Jurkat, Clone E6-1 (cell line): Measurements from ENCODE around the gene VEGFB. TPM values are rescaled to one million over a fixed set of nuclear protein-coding genes. Genes with fewer than 3 reads are reported as not detected.

Experiments
- DNase-seq: peaks from one replicate; pipeline ENCODE4 v3.0.0-alpha.2; 2011; ENCODE audit warnings: low read depth, low spot score
- H3K4me3 ChIP-seq: 2 replicates; pipeline ENCODE4 v1.5.1; 2011; ENCODE audit warnings: mild to moderate bottlenecking, low read length, control low read depth, moderate library complexity
- polyA plus RNA-seq: library from polyadenylated mRNA; unstranded; fragments of >200 nt; gene quantifications from one replicate; pipeline ENCODE4 v1.2.1, GENCODE V29; 2012; ENCODE audit warnings: missing spikeins; ENCODE audit not compliant: insufficient read length, insufficient read depth

Gene VEGFB
- polyA plus RNA-seq = 119 TPM

- DNase-seq = no peak
- peak within 1 kb of the TSS; percentile 60 for H3K4me3 ChIP-seq
These were observed at the start of gene VEGFB for GRCh38 chr11:64233913-64234586. TSS of gene VEGFB (plus strand) at chr11:64234584. CDS start at chr11:64234834, 250 bp downstream.

GRCh38 chr11:64185175-64185692, 49.1 kb upstream of the VEGFB start:
- no peak for DNase-seq
- H3K4me3 ChIP-seq = peak overlapping the region; percentile 87

- peak within 1 kb of the TSS; percentile 87 for H3K4me3 ChIP-seq
These were observed 48.5 kb upstream of the VEGFB start, which contains the start of gene STIP1 for GRCh38 chr11:64185693-64186491. TSS of gene STIP1 (plus strand) at chr11:64186171. CDS start at chr11:64186262, 91 bp downstream.

GRCh38 chr11:64186492-64187165, 47.8 kb upstream of the VEGFB start:
- no peak overlapping the region for H3K4me3 ChIP-seq
- no peak for DNase-seq

More at GRCh38 chr11:64185693-64186491, 48.5 kb upstream of the VEGFB start, which contains the start of gene STIP1:
- peak; percentile 100 for DNase-seq

- DNase-seq = no peak
- no peak overlapping the region for H3K4me3 ChIP-seq
These were observed 42.0 kb upstream of the VEGFB start for GRCh38 chr11:64192434-64192833.

- no peak overlapping the region for H3K4me3 ChIP-seq
- DNase-seq = no peak
These were observed 37.8 kb upstream of the VEGFB start for GRCh38 chr11:64196626-64197025.

- DNase-seq = no peak
- H3K4me3 ChIP-seq = no peak overlapping the region
These were observed 35.9 kb upstream of the VEGFB start for GRCh38 chr11:64198511-64198910.

GRCh38 chr11:64201543-64201942, 32.8 kb upstream of the VEGFB start:
- no peak overlapping the region for H3K4me3 ChIP-seq
- DNase-seq = no peak

GRCh38 chr11:64202992-64203391, 31.4 kb upstream of the VEGFB start:
- H3K4me3 ChIP-seq = no peak overlapping the region
- DNase-seq = no peak

- no peak overlapping the region for H3K4me3 ChIP-seq
These were observed 30.8 kb upstream of the VEGFB start for GRCh38 chr11:64203421-64204079.

GRCh38 chr11:64204080-64204440, 30.3 kb upstream of the VEGFB start:
- no peak for DNase-seq
- no peak overlapping the region for H3K4me3 ChIP-seq

More at GRCh38 chr11:64203421-64204079, 30.8 kb upstream of the VEGFB start:
- DNase-seq = no peak

GRCh38 chr11:64204464-64204989, 29.9 kb upstream of the VEGFB start:
- H3K4me3 ChIP-seq = no peak overlapping the region
- peak; percentile 88 for DNase-seq

- peak; percentile 91 for DNase-seq
- H3K4me3 ChIP-seq = peak within 1 kb of the TSS; percentile 96
These were observed 27.7 kb upstream of the VEGFB start, which contains the start of gene FERMT3 for GRCh38 chr11:64206457-64207255. TSS of gene FERMT3 (plus strand) at chr11:64206721. CDS start at chr11:64207365, 644 bp downstream.

GRCh38 chr11:64207256-64208085, 26.9 kb upstream of the VEGFB start:
- peak; percentile 84 for DNase-seq
- H3K4me3 ChIP-seq = peak overlapping the region; percentile 96

- DNase-seq = no peak
- peak overlapping the region; percentile 96 for H3K4me3 ChIP-seq
These were observed 26.1 kb upstream of the VEGFB start for GRCh38 chr11:64208086-64208795.

GRCh38 chr11:64208796-64209562, 25.4 kb upstream of the VEGFB start:
- no peak for DNase-seq
- no peak overlapping the region for H3K4me3 ChIP-seq
